ENCODE results near the gene IFIT3.

The IFIT3 gene

GRCh38 chr10:89374713-89375141, 46.9 kb downstream of the IFIT3 start:
- H3K9ac ChIP-seq (ENCODE audit: low read depth, low read length, poor library complexity, severe bottlenecking): no peak overlapping the region
- no peaks in the 10 kb centered on the region for H3K27me3 ChIP-seq (ENCODE audit: insufficient read depth, low read length, poor library complexity, severe bottlenecking)
- no peaks in the 10 kb centered on the region for H3K79me2 ChIP-seq (ENCODE audit: insufficient read depth, low read length)
- H3K4me2 ChIP-seq (ENCODE audit: low read depth, low read length, poor library complexity, severe bottlenecking): no peak overlapping the region
- no peaks in the 10 kb centered on the region for H3K9me3 ChIP-seq (ENCODE audit: insufficient read depth, low read depth, low read length)
- H3K36me3 ChIP-seq (ENCODE audit: insufficient read depth, low read length): no peaks in the 10 kb centered on the region
- no peaks in the 10 kb centered on the region for H3F3A ChIP-seq (ENCODE audit: low read depth)
- H2AFZ ChIP-seq (ENCODE audit: low read length): no peak overlapping the region
- no peaks in the 10 kb centered on the region for H3K9me2 ChIP-seq (replicated peaks; ENCODE audit: low read depth, low read length)
- H3K4me3 ChIP-seq (ENCODE audit: low read length, poor library complexity, severe bottlenecking): no peak overlapping the region
- H4K20me1 ChIP-seq (ENCODE audit: insufficient read depth, low read length, poor library complexity, severe bottlenecking): no peaks in the 10 kb centered on the region
- TF ChIP-seq EZH2phosphoT487 (IDR thresholded peaks at IDR 0.05; ENCODE audit: borderline replicate concordance): no peak
- TF ChIP-seq CTCF (conservative IDR thresholded peaks at IDR 0.05; ENCODE audit: low read length): no peak
- no peaks in the 10 kb centered on the region for H3K4me1 ChIP-seq (ENCODE audit: insufficient read depth, low read length, poor library complexity, severe bottlenecking)

GRCh38 chr10:89377705-89378637, 50.2 kb downstream of the IFIT3 start, which contains the start of gene IFIT1B:
IFIT1B (plus strand) TSS chr10:89378056; CDS start chr10:89378136, 80 bp downstream.
- Histone ChIP-seq H3F3A (ENCODE audit: low read depth) (no peaks in the 10 kb centered on the region), H3K4me2 (ENCODE audit: low read depth, low read length, poor library complexity, severe bottlenecking) (no peak within 1 kb of the TSS), H3K27me3 (ENCODE audit: insufficient read depth, low read length, poor library complexity, severe bottlenecking) (no peaks in the 10 kb centered on the region), H3K9me3 (ENCODE audit: insufficient read depth, low read depth, low read length) (no peaks in the 10 kb centered on the region), H3K9me2 (replicated peaks; ENCODE audit: low read depth, low read length) (no peaks in the 10 kb centered on the region), H3K9ac (ENCODE audit: low read depth, low read length, poor library complexity, severe bottlenecking) (no peak within 1 kb of the TSS), H3K4me1 (ENCODE audit: insufficient read depth, low read length, poor library complexity, severe bottlenecking) (no peaks in the 10 kb centered on the region), H3K36me3 (ENCODE audit: insufficient read depth, low read length) (no peaks in the 10 kb centered on the region), H3K79me2 (ENCODE audit: insufficient read depth, low read length) (no peaks in the 10 kb centered on the region), H4K20me1 (ENCODE audit: insufficient read depth, low read length, poor library complexity, severe bottlenecking) (no peaks in the 10 kb centered on the region), H3K4me3 (ENCODE audit: low read length, poor library complexity, severe bottlenecking) (no peak within 1 kb of the TSS), H2AFZ (ENCODE audit: low read length) (no peak within 1 kb of the TSS)
- TF ChIP-seq CTCF (conservative IDR thresholded peaks at IDR 0.05; ENCODE audit: low read length): no peak
- no peak for TF ChIP-seq EZH2phosphoT487 (IDR thresholded peaks at IDR 0.05; ENCODE audit: borderline replicate concordance)

GRCh38 chr10:89379103-89379502, 51.3 kb downstream of the IFIT3 start:
- H3K9ac ChIP-seq (ENCODE audit: low read depth, low read length, poor library complexity, severe bottlenecking): no peak overlapping the region
- no peak overlapping the region for H3K4me2 ChIP-seq (ENCODE audit: low read depth, low read length, poor library complexity, severe bottlenecking)
- no peaks in the 10 kb centered on the region for H3K27me3 ChIP-seq (ENCODE audit: insufficient read depth, low read length, poor library complexity, severe bottlenecking)
- no peak overlapping the region for H2AFZ ChIP-seq (ENCODE audit: low read length)
- no peak overlapping the region for H3K4me3 ChIP-seq (ENCODE audit: low read length, poor library complexity, severe bottlenecking)
- no peaks in the 10 kb centered on the region for H3K9me2 ChIP-seq (replicated peaks; ENCODE audit: low read depth, low read length)
- H3K36me3 ChIP-seq (ENCODE audit: insufficient read depth, low read length): no peaks in the 10 kb centered on the region
- TF ChIP-seq CTCF (conservative IDR thresholded peaks at IDR 0.05; ENCODE audit: low read length) (no peak), EZH2phosphoT487 (IDR thresholded peaks at IDR 0.05; ENCODE audit: borderline replicate concordance) (no peak)
- H3K4me1 ChIP-seq (ENCODE audit: insufficient read depth, low read length, poor library complexity, severe bottlenecking): no peaks in the 10 kb centered on the region
- H4K20me1 ChIP-seq (ENCODE audit: insufficient read depth, low read length, poor library complexity, severe bottlenecking): no peaks in the 10 kb centered on the region
- H3K9me3 ChIP-seq (ENCODE audit: insufficient read depth, low read depth, low read length): no peaks in the 10 kb centered on the region
- H3K79me2 ChIP-seq (ENCODE audit: insufficient read depth, low read length): no peaks in the 10 kb centered on the region
- no peaks in the 10 kb centered on the region for H3F3A ChIP-seq (ENCODE audit: low read depth)

Measured in Loucy (cell line).